Measurements from ENCODE around the gene TMEM52. TPM values are rescaled to one million over a fixed set of nuclear protein-coding genes. Genes with fewer than 3 reads are reported as not detected.

The TMEM52 gene
- total RNA-seq, 4 donors from 2014 or later: 1.4 to 6.3 (median 4.2) TPM; not detected in 1

- 56% methylated on average over 5 of the region's 10 CpGs for WGBS
- Histone ChIP-seq H3K36me3 (no peaks in the 10 kb centered on the region), H3K4me1 (peaks cover 0 to 2% (median 0%) of the 10 kb centered on the region in 4 donors), H3K27ac (replicated peaks in 1 of 4) (no peak overlapping the region), H3K9me3 (no peaks in the 10 kb centered on the region), H3K4me3 (no peak overlapping the region), H3K27me3 (peaks cover 0 to 85% (median 5%) of the 10 kb centered on the region in 4 donors)
- no peak for DNase-seq (ENCODE audit: extremely low spot score)
- intact Hi-C loops (cut with DNase I): no loop called here
- TF ChIP-seq POLR2A (IDR thresholded peaks at IDR 0.05; ENCODE audit: low read depth) (no peak), POLR2AphosphoS5 (IDR thresholded peaks at IDR 0.05) (no peak), EP300 (IDR thresholded peaks at IDR 0.05) (no peak)
- TF ChIP-seq, protein P1, sequence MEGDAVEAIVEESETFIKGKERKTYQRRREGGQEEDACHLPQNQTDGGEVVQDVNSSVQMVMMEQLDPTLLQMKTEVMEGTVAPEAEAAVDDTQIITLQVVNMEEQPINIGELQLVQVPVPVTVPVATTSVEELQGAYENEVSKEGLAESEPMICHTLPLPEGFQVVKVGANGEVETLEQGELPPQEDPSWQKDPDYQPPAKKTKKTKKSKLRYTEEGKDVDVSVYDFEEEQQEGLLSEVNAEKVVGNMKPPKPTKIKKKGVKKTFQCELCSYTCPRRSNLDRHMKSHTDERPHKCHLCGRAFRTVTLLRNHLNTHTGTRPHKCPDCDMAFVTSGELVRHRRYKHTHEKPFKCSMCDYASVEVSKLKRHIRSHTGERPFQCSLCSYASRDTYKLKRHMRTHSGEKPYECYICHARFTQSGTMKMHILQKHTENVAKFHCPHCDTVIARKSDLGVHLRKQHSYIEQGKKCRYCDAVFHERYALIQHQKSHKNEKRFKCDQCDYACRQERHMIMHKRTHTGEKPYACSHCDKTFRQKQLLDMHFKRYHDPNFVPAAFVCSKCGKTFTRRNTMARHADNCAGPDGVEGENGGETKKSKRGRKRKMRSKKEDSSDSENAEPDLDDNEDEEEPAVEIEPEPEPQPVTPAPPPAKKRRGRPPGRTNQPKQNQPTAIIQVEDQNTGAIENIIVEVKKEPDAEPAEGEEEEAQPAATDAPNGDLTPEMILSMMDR (IDR thresholded peaks at IDR 0.05): no peak
Measured at GRCh38 chr1:1965546-1965945, 46.5 kb upstream of the TMEM52 start.

DNA sequence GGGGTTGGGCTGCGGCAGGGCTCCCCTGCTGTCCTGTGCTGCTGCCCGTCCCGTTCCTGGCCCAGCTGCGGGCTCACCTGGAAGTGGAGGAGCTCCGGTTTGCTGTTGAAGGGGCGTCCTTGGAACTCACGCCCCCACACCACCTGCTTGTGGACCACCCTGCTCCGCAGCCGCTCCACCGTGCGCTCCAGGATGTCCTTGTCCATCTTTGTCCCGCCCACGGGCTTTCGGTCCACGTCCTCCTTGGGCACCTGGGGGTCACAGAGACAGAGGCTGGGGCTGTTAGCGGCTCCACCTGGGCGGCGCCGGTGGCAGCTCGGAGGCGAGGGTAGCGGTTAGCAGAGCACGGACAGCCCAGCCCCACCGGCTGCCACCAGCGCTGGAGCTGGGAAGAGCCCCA, 45.7 kb upstream of the TMEM52 start:
- no peak for DNase-seq (ENCODE audit: extremely low spot score)
- 79% methylated on average over 13 of the region's 25 CpGs for WGBS
- intact Hi-C loops (cut with DNase I): no loop called here
- H3K4me1 ChIP-seq: peaks cover 0 to 10% (median 5%) of the 10 kb centered on the region in 4 donors
- H3K4me3 ChIP-seq: no peak overlapping the region
- no peaks in the 10 kb centered on the region for H3K9me3 ChIP-seq
- H3K27ac ChIP-seq (replicated peaks in 1 of 4): no peak overlapping the region
- no peaks in the 10 kb centered on the region for H3K36me3 ChIP-seq
- TF ChIP-seq EP300 (IDR thresholded peaks at IDR 0.05): no peak
- no peak for TF ChIP-seq POLR2AphosphoS5 (IDR thresholded peaks at IDR 0.05)
- TF ChIP-seq POLR2A (IDR thresholded peaks at IDR 0.05; ENCODE audit: low read depth): no peak
- TF ChIP-seq, protein P1 (IDR thresholded peaks at IDR 0.05): no peak
- peaks cover 0 to 89% (median 10%) of the 10 kb centered on the region in 4 donors for H3K27me3 ChIP-seq

GRCh38 chr1:1963570-1963969, 44.5 kb upstream of the TMEM52 start:
- no peak overlapping the region for H3K27ac ChIP-seq (replicated peaks in 1 of 4)
- H3K27me3 ChIP-seq: peaks cover 0 to 91% (median 17%) of the 10 kb centered on the region in 4 donors
- TF ChIP-seq POLR2A (IDR thresholded peaks at IDR 0.05; ENCODE audit: low read depth) (no peak), POLR2AphosphoS5 (IDR thresholded peaks at IDR 0.05) (no peak), EP300 (IDR thresholded peaks at IDR 0.05) (no peak)
- TF ChIP-seq, protein P1 (IDR thresholded peaks at IDR 0.05): no peak
- H3K4me3 ChIP-seq: no peak overlapping the region
- H3K4me1 ChIP-seq: peaks cover 0 to 15% (median 9%) of the 10 kb centered on the region in 4 donors
- DNase-seq (ENCODE audit: extremely low spot score): no peak
- no peaks in the 10 kb centered on the region for H3K9me3 ChIP-seq
- no peaks in the 10 kb centered on the region for H3K36me3 ChIP-seq
- 88% methylated on average over 17 of the region's 17 CpGs for WGBS
- intact Hi-C loops (cut with DNase I): no loop called here

GRCh38 chr1:1962752-1963151, 43.7 kb upstream of the TMEM52 start:
- 82% methylated on average over 2 of the region's 2 CpGs for WGBS
- peaks cover 0 to 15% (median 9%) of the 10 kb centered on the region in 4 donors for H3K4me1 ChIP-seq
- intact Hi-C loops (cut with DNase I): no loop called here
- no peak for DNase-seq (ENCODE audit: extremely low spot score)
- TF ChIP-seq, protein P1 (IDR thresholded peaks at IDR 0.05): no peak
- TF ChIP-seq POLR2A (IDR thresholded peaks at IDR 0.05; ENCODE audit: low read depth): no peak
- no peak for TF ChIP-seq POLR2AphosphoS5 (IDR thresholded peaks at IDR 0.05)
- TF ChIP-seq EP300 (IDR thresholded peaks at IDR 0.05): no peak
- peaks cover 0 to 91% (median 17%) of the 10 kb centered on the region in 4 donors for H3K27me3 ChIP-seq
- H3K4me3 ChIP-seq: no peak overlapping the region
- no peaks in the 10 kb centered on the region for H3K9me3 ChIP-seq
- H3K36me3 ChIP-seq: no peaks in the 10 kb centered on the region
- no peak overlapping the region for H3K27ac ChIP-seq (replicated peaks in 1 of 4)
